Measurements from ENCODE around the gene COMMD1. TPM values are rescaled to one million over a fixed set of nuclear protein-coding genes. Genes with fewer than 3 reads are reported as not detected.

Gene COMMD1
- total RNA-seq, 1 donor from 2014 or later: 39.7 TPM

- H3K4me1 Mint-ChIP-seq (ENCODE audit: unreplicated experiment): peaks cover 28% of the 10 kb centered on the region
Measured at GRCh38 chr2:62110415-62111025, 205.0 kb downstream of the COMMD1 start.

DNA sequence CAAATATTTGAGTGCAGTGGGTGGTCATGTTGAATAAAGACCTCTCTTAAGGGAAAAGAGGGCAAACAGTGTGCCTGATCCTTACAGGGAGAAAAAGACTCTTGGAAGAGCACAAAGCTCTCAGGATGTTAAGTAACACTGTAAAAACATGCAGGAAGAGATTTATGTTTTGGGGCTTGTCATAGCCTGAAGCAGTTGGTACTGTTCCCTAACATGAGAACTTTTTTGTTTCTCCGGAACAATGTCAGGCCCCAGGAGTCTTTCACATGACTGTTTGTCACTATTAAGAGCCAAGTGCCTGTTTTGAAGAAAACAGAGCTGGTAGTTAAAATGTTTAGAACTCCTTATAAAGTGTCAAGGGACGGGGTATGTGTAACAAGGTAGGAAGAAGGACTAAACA lies 206.7 kb downstream of the COMMD1 start:
- no peaks in the 10 kb centered on the region for H3K27me3 Mint-ChIP-seq (ENCODE audit: unreplicated experiment)
- no peaks in the 10 kb centered on the region for H3K9me3 Mint-ChIP-seq (ENCODE audit: unreplicated experiment)
- TF ChIP-seq, protein P1, sequence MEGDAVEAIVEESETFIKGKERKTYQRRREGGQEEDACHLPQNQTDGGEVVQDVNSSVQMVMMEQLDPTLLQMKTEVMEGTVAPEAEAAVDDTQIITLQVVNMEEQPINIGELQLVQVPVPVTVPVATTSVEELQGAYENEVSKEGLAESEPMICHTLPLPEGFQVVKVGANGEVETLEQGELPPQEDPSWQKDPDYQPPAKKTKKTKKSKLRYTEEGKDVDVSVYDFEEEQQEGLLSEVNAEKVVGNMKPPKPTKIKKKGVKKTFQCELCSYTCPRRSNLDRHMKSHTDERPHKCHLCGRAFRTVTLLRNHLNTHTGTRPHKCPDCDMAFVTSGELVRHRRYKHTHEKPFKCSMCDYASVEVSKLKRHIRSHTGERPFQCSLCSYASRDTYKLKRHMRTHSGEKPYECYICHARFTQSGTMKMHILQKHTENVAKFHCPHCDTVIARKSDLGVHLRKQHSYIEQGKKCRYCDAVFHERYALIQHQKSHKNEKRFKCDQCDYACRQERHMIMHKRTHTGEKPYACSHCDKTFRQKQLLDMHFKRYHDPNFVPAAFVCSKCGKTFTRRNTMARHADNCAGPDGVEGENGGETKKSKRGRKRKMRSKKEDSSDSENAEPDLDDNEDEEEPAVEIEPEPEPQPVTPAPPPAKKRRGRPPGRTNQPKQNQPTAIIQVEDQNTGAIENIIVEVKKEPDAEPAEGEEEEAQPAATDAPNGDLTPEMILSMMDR (IDR thresholded peaks at IDR 0.05): no peak
- H3K4me3 Mint-ChIP-seq (ENCODE audit: unreplicated experiment): no peak overlapping the region
- no peak for DNase-seq (ENCODE audit: extremely low spot score, unreplicated experiment)
- peaks cover 28% of the 10 kb centered on the region for H3K4me1 Mint-ChIP-seq (ENCODE audit: unreplicated experiment)
- peak overlapping the region; percentile 71 for H3K27ac Mint-ChIP-seq (ENCODE audit: unreplicated experiment)
- H3K36me3 Mint-ChIP-seq (ENCODE audit: unreplicated experiment): no peaks in the 10 kb centered on the region

More at GRCh38 chr2:62110415-62111025, 205.0 kb downstream of the COMMD1 start:
- Mint-ChIP-seq H3K27me3 (ENCODE audit: unreplicated experiment) (no peaks in the 10 kb centered on the region), H3K27ac (ENCODE audit: unreplicated experiment) (no peak overlapping the region), H3K9me3 (ENCODE audit: unreplicated experiment) (no peaks in the 10 kb centered on the region), H3K4me3 (ENCODE audit: unreplicated experiment) (no peak overlapping the region), H3K36me3 (ENCODE audit: unreplicated experiment) (no peaks in the 10 kb centered on the region)
- DNase-seq (ENCODE audit: extremely low spot score, unreplicated experiment): no peak
- TF ChIP-seq, protein P1 (IDR thresholded peaks at IDR 0.05): no peak

GRCh38 chr2:62114564-62114963 lies 209.1 kb downstream of the COMMD1 start:
- H3K4me1 Mint-ChIP-seq (ENCODE audit: unreplicated experiment): peaks cover 28% of the 10 kb centered on the region
- DNase-seq (ENCODE audit: extremely low spot score, unreplicated experiment): no peak
- H3K36me3 Mint-ChIP-seq (ENCODE audit: unreplicated experiment): no peaks in the 10 kb centered on the region
- H3K9me3 Mint-ChIP-seq (ENCODE audit: unreplicated experiment): no peaks in the 10 kb centered on the region
- no peak overlapping the region for H3K27ac Mint-ChIP-seq (ENCODE audit: unreplicated experiment)
- no peak overlapping the region for H3K4me3 Mint-ChIP-seq (ENCODE audit: unreplicated experiment)
- no peaks in the 10 kb centered on the region for H3K27me3 Mint-ChIP-seq (ENCODE audit: unreplicated experiment)
- TF ChIP-seq, protein P1 (IDR thresholded peaks at IDR 0.05): no peak

DNA sequence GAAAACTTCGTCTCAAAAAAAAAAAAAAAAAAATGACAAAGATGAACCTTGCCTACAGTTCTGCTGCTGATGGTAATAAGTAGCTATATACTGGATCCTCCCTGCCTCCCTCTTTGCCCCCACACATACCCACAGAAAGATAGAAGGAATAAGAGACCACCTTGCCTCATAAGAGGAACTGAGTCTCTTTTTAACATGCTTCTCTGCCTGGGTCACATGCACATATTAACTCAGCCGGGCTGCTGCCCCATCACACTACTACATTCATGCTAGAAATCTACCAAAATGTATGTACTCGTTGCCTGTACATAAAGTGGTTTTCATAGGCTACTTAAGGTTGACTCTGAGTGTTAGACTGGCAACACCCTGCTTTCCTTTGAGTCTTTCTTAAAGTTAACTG lies 211.5 kb downstream of the COMMD1 start:
- H3K4me1 Mint-ChIP-seq (ENCODE audit: unreplicated experiment): peaks cover 21% of the 10 kb centered on the region
- no peaks in the 10 kb centered on the region for H3K27me3 Mint-ChIP-seq (ENCODE audit: unreplicated experiment)
- no peak overlapping the region for H3K27ac Mint-ChIP-seq (ENCODE audit: unreplicated experiment)
- no peak overlapping the region for H3K4me3 Mint-ChIP-seq (ENCODE audit: unreplicated experiment)
- no peaks in the 10 kb centered on the region for H3K9me3 Mint-ChIP-seq (ENCODE audit: unreplicated experiment)
- DNase-seq (ENCODE audit: extremely low spot score, unreplicated experiment): no peak
- TF ChIP-seq, protein P1 (IDR thresholded peaks at IDR 0.05): no peak
- H3K36me3 Mint-ChIP-seq (ENCODE audit: unreplicated experiment): no peaks in the 10 kb centered on the region

DNA sequence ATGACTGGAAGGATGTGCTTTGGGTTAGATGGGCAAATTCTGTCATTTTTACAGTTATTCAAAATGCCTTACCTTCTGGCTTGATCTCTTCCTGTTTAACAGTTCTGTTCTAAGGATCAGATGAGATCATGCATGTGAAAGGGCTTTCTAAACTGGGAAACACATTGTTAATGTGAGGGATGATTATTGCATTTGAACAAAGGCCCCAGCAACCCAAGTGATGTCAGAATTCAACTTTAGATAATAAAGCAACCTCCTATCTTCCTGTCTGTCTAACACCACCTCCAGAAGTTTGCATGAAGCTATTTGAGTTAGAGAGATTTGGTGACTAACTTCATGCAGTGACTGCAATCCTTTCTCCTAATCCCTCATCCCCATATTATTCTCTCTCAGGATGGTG lies 212.7 kb downstream of the COMMD1 start:
- no peak for DNase-seq (ENCODE audit: extremely low spot score, unreplicated experiment)
- Mint-ChIP-seq H3K4me1 (ENCODE audit: unreplicated experiment) (peaks cover 11% of the 10 kb centered on the region), H3K36me3 (ENCODE audit: unreplicated experiment) (no peaks in the 10 kb centered on the region), H3K27ac (ENCODE audit: unreplicated experiment) (no peak overlapping the region), H3K4me3 (ENCODE audit: unreplicated experiment) (no peak overlapping the region), H3K27me3 (ENCODE audit: unreplicated experiment) (no peaks in the 10 kb centered on the region), H3K9me3 (ENCODE audit: unreplicated experiment) (no peaks in the 10 kb centered on the region)
- TF ChIP-seq, protein P1 (IDR thresholded peaks at IDR 0.05): no peak

Data from osteocyte (in vitro differentiated cells).